NCI-H526 (cell line): ENCODE data around the gene USH2A.

Experiments
- DNase-seq, 2 experiments: peaks; one replicate each; lab custom pipeline; 2025; lab: John Stamatoyannopoulos, UW

The USH2A gene

GRCh38 chr1:215590779-215591491, 832.3 kb downstream of the USH2A start:
- DNase-seq = no peak

GRCh38 chr1:215589650-215590435, 833.4 kb downstream of the USH2A start:
- no peak for DNase-seq

GRCh38 chr1:215584389-215584788, 838.9 kb downstream of the USH2A start:
- DNase-seq = no peak

- no peak for DNase-seq
These were observed 840.0 kb downstream of the USH2A start for GRCh38 chr1:215583185-215583749.

- DNase-seq = no peak
These were observed 841.4 kb downstream of the USH2A start for GRCh38 chr1:215581896-215582295.
